Mesendoderm (in vitro differentiated cells): ENCODE measurements around the gene ADGRL3.
"Not testable (repeated sequence)": the region's sequence is repeated elsewhere in the genome, so short reads cannot be mapped to it uniquely, and the experiment has no call there.

Experiments
- DNase-seq: peaks from one replicate; pipeline ENCODE4 v3.0.0; 2013
- H2AK5ac ChIP-seq: 2 replicates; pipeline ENCODE4 v1.6.1; 2013; ENCODE audit warnings: low read length, inconsistent platforms
- H2BK120ac ChIP-seq: 2 replicates; pipeline ENCODE4 v1.6.1; 2013; ENCODE audit warnings: low read depth, mild to moderate bottlenecking, low read length, moderate library complexity, mixed read lengths
- H2BK15ac ChIP-seq: replicated peaks from 2 replicates; pipeline ENCODE4 v1.6.1; 2013; ENCODE audit warnings: low read depth, mild to moderate bottlenecking, moderate library complexity
- H2BK5ac ChIP-seq: 2 replicates; pipeline ENCODE4 v1.6.1; 2013; ENCODE audit warnings: low read length, inconsistent platforms
- H3K18ac ChIP-seq: 2 replicates; pipeline ENCODE4 v1.6.1; 2013; ENCODE audit warnings: mild to moderate bottlenecking, low read length, mixed read lengths
- H3K23ac ChIP-seq: one replicate; pipeline ENCODE4 v1.6.1; 2013; ENCODE audit warnings: low read length
- H3K27ac ChIP-seq: 2 replicates; pipeline ENCODE4 v1.5.1; 2013; ENCODE audit warnings: low read depth, mild to moderate bottlenecking, inconsistent platforms, low read length, moderate library complexity
- H3K27me3 ChIP-seq: 2 replicates; pipeline ENCODE4 v1.6.1; 2013; ENCODE audit warnings: low read length, control low read depth, mild to moderate bottlenecking, inconsistent platforms; ENCODE audit not compliant: insufficient read depth, poor library complexity
- H3K36me3 ChIP-seq: 2 replicates; pipeline ENCODE4 v1.6.1; 2013; ENCODE audit warnings: low read length, inconsistent platforms; ENCODE audit not compliant: control insufficient read depth, insufficient read depth
- H3K4ac ChIP-seq: one replicate; pipeline ENCODE4 v1.6.1; 2013; ENCODE audit warnings: low read depth, mild to moderate bottlenecking, low read length, moderate library complexity
- H3K4me1 ChIP-seq: 2 replicates; pipeline ENCODE4 v1.6.1; 2013; ENCODE audit warnings: low read depth, low read length, inconsistent platforms; ENCODE audit not compliant: control insufficient read depth
- H3K4me2 ChIP-seq: 2 replicates; pipeline ENCODE4 v1.6.1; 2013; ENCODE audit warnings: low read length
- H3K4me3 ChIP-seq: 2 replicates; pipeline ENCODE4 v1.5.1; 2013; ENCODE audit warnings: mild to moderate bottlenecking, low read length
- H3K56ac ChIP-seq: one replicate; pipeline ENCODE4 v1.6.1; 2013; ENCODE audit warnings: low read length
- H3K79me1 ChIP-seq: 2 replicates; pipeline ENCODE4 v1.6.1; 2013; ENCODE audit warnings: low read length, inconsistent platforms
- H3K79me2 ChIP-seq: 2 replicates; pipeline ENCODE4 v1.6.1; 2013; ENCODE audit warnings: mild to moderate bottlenecking, low read length; ENCODE audit not compliant: control insufficient read depth, insufficient read depth
- H3K9ac ChIP-seq: 2 replicates; pipeline ENCODE4 v1.6.1; 2013; ENCODE audit warnings: low read length, inconsistent platforms
- H4K5ac ChIP-seq: one replicate; pipeline ENCODE4 v1.6.1; 2013; ENCODE audit warnings: low read length
- H4K8ac ChIP-seq: one replicate; pipeline ENCODE4 v1.6.1; 2013; ENCODE audit warnings: low read depth, mild to moderate bottlenecking, control low read depth, low read length, moderate library complexity
- WGBS: extraction: QIAGEN DNeasy Blood & Tissue Kit; methylation state at CpG from one replicate; pipeline ENCODE4 v1.1.7; 2013; ENCODE audit warnings: low lambda C conversion rate, missing lambda C conversion rate; ENCODE audit not compliant: insufficient coverage; ENCODE audit errors: extremely low coverage; 5-methylcytosine and 5-hydroxymethylcytosine counted together

The ADGRL3 gene

DNA sequence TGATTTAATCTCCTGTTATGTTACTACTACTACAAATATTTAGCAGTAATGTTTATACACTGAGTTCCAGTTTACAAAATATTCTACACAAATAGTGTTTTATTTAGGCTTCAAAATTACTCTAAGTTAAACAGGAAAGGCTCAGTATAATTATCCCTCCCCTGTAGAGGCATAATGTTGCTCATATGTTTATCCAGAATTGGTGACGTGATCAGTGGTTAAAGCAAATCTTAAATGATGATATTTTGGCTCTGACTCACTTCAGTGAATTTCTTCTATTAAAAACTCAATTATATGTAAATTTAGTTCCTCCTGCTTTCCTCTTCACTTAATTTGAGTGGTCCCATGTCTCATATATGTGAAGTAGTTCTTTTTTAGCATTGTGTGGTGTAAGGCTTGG is 438.5 kb downstream of the ADGRL3 start:
- H3K79me1 ChIP-seq = no peaks in the 10 kb centered on the region
- no peak overlapping the region for H2AK5ac ChIP-seq
- H3K18ac ChIP-seq = no peak overlapping the region
- no peak overlapping the region for H3K27ac ChIP-seq
- no peak overlapping the region for H3K4me2 ChIP-seq
- no CpG with 5 or more reads among the region's 1 CpG for WGBS
- no peak overlapping the region for H3K4me3 ChIP-seq
- H3K4ac ChIP-seq = no peak overlapping the region
- no peak overlapping the region for H3K23ac ChIP-seq
- no peaks in the 10 kb centered on the region for H3K4me1 ChIP-seq
- no peak overlapping the region for H3K56ac ChIP-seq
- H4K8ac ChIP-seq = no peak overlapping the region
- H3K27me3 ChIP-seq = no peaks in the 10 kb centered on the region
- no peak overlapping the region for H2BK15ac ChIP-seq
- no peak overlapping the region for H2BK120ac ChIP-seq
- no peaks in the 10 kb centered on the region for H3K36me3 ChIP-seq
- no peak overlapping the region for H4K5ac ChIP-seq
- H3K9ac ChIP-seq = no peak overlapping the region
- no peak for DNase-seq
- no peaks in the 10 kb centered on the region for H3K79me2 ChIP-seq
- H2BK5ac ChIP-seq = no peak overlapping the region

DNA sequence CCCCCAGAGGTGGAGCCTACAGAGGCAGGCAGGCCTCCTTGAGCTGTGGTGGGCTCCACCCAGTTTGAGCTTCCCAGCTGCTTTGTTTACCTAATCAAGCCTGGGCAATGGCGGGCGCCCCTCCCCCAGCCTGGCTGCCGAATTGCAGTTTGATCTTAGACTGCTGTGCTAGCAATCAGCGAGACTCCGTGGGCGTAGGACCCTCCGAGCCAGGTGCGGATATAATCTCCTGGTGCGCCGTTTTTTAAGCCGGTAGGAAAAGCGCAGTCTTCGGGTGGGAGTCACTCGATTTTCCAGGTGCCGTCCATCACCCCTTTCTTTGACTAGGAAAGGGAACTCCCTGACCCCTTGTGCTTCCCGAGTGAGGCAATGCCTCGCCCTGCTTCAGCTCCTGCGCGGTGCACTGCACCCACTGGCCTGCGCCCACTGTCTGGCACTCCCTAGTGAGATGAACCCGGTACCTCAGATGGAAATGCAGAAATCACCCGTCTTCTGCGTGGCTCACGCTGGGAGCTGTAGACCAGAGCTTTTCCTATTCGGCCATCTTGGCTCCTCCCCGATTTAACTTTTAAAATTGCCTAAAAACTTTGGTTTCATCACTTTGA is 446.7 kb downstream of the ADGRL3 start:
- not testable (repeated sequence) for DNase-seq, H3K9ac ChIP-seq, H3K27me3 ChIP-seq, H3K56ac ChIP-seq, H2BK5ac ChIP-seq, H4K8ac ChIP-seq, H3K4me1 ChIP-seq, H3K27ac ChIP-seq, H2AK5ac ChIP-seq, H3K79me2 ChIP-seq, H4K5ac ChIP-seq, H3K4ac ChIP-seq, H3K18ac ChIP-seq, H2BK120ac ChIP-seq, H3K23ac ChIP-seq, H3K4me2 ChIP-seq, H2BK15ac ChIP-seq, H3K79me1 ChIP-seq, H3K4me3 ChIP-seq, H3K36me3 ChIP-seq
- no CpG with 5 or more reads among the region's 26 CpGs for WGBS

DNA sequence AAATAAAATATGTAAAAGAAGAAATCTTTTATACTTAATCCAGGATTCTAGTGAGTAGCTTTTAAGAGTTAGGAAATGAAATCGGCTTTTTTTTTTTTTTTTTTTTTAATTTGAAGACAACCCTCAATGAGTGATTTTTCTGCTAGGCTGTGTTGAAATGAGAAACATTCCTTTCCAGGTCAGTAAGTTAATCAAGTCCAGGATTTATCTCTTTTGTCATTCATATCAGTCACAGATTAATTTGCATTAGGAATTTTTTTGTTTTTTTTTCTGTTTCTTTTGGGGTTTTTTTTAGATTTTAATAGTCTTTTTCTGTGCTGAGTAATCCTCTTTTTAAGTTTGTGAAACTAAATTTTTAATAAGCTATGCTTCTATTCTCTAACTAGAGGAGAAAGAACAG is 448.1 kb downstream of the ADGRL3 start:
- H3K36me3 ChIP-seq = no peaks in the 10 kb centered on the region
- no peak overlapping the region for H2BK120ac ChIP-seq
- no peak overlapping the region for H2BK15ac ChIP-seq
- no peaks in the 10 kb centered on the region for H3K27me3 ChIP-seq
- H3K4me1 ChIP-seq = no peaks in the 10 kb centered on the region
- H3K79me1 ChIP-seq = no peaks in the 10 kb centered on the region
- no peak for DNase-seq
- H3K56ac ChIP-seq = no peak overlapping the region
- H2BK5ac ChIP-seq = no peak overlapping the region
- no peak overlapping the region for H2AK5ac ChIP-seq
- no peak overlapping the region for H4K5ac ChIP-seq
- WGBS = no CpG with 5 or more reads among the region's 1 CpG
- H3K27ac ChIP-seq = no peak overlapping the region
- no peak overlapping the region for H4K8ac ChIP-seq
- H3K79me2 ChIP-seq = no peaks in the 10 kb centered on the region
- no peak overlapping the region for H3K23ac ChIP-seq
- H3K4me3 ChIP-seq = no peak overlapping the region
- no peak overlapping the region for H3K9ac ChIP-seq
- H3K18ac ChIP-seq = no peak overlapping the region
- no peak overlapping the region for H3K4me2 ChIP-seq
- no peak overlapping the region for H3K4ac ChIP-seq

DNA sequence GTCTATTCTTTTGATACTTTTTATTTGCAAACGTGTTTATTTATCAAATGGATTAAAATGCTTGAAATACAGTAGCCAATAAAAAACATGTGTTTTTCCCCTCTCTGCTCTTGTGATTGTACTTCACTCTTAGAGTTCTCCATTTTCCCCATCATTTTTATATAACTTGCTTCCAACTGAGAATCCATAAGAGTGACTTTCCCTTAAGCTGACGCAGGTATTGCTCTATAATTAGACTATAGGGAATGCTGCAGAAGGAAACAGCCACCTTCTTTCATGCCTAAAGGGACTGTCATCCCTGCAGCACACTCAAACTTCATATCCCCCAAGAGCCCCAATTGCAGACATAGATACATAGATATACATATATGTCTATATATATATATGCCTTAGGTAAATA is 456.9 kb downstream of the ADGRL3 start:
- Histone ChIP-seq H3K56ac (no peak overlapping the region), H3K9ac (no peak overlapping the region), H3K36me3 (no peaks in the 10 kb centered on the region), H4K8ac (no peak overlapping the region), H3K4me3 (no peak overlapping the region), H2AK5ac (no peak overlapping the region), H2BK15ac (no peak overlapping the region), H2BK120ac (no peak overlapping the region), H3K4me2 (no peak overlapping the region), H3K79me2 (no peaks in the 10 kb centered on the region), H3K27me3 (no peaks in the 10 kb centered on the region), H3K4me1 (no peaks in the 10 kb centered on the region), H2BK5ac (no peak overlapping the region), H3K4ac (no peak overlapping the region), H3K23ac (no peak overlapping the region), H3K79me1 (no peaks in the 10 kb centered on the region), H3K18ac (no peak overlapping the region), H3K27ac (no peak overlapping the region), H4K5ac (no peak overlapping the region)
- DNase-seq = no peak
- no CpG with 5 or more reads among the region's 2 CpGs for WGBS

DNA sequence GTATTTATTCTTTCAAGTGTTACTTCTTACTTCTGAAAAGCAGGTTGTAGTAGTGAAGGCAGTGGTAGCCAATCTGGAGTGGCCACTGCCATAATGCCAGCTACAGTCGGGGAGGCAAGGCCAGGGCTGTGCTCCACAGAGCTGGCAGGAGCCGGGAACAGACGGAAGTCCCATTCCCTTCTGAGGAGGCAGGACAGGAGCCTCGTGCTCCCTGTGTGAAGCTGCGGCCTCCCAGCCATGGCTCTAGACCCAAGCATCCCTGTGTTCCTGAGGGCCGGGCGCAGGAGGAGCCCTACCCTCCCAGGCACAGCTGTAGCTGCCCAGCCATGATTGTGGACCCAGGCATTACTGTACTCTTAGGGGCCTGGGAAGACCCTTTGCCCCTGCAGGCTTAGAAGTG is 461.8 kb downstream of the ADGRL3 start:
- no CpG with 5 or more reads among the region's 7 CpGs for WGBS
- Histone ChIP-seq H3K4me1 (no peaks in the 10 kb centered on the region), H3K4me3 (no peak overlapping the region), H3K9ac (no peak overlapping the region), H3K18ac (no peak overlapping the region), H2BK5ac (no peak overlapping the region), H3K4me2 (no peak overlapping the region), H3K27ac (no peak overlapping the region), H4K8ac (no peak overlapping the region), H3K79me2 (no peaks in the 10 kb centered on the region), H3K36me3 (no peaks in the 10 kb centered on the region), H2BK15ac (no peak overlapping the region), H3K4ac (no peak overlapping the region), H2BK120ac (no peak overlapping the region), H3K79me1 (no peaks in the 10 kb centered on the region), H3K56ac (no peak overlapping the region), H3K27me3 (no peaks in the 10 kb centered on the region), H2AK5ac (no peak overlapping the region), H4K5ac (no peak overlapping the region), H3K23ac (no peak overlapping the region)
- no peak for DNase-seq

DNA sequence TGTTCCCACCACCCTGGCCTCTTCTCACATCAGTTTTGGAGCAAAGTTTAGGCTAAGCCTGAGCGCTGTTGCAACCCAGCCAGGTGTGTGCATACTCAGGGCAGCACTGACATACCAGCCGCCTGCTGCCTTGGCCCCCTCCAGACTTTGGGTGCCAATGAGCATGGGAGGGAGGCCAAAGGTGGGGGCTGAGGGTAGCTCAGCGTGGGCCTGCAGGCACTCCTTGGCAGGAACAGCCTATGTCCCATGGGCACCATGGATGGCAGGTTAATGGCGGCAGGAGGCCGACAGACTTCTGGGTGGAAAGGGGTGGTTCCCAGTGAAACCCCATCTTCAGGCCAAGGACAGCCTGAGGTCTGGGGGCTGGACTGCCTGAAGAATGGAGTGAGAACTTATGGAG is 462.2 kb downstream of the ADGRL3 start:
- Histone ChIP-seq H3K23ac (no peak overlapping the region), H3K56ac (no peak overlapping the region), H4K5ac (no peak overlapping the region), H4K8ac (no peak overlapping the region), H3K36me3 (no peaks in the 10 kb centered on the region), H3K79me1 (no peaks in the 10 kb centered on the region), H3K4me3 (no peak overlapping the region), H3K27me3 (no peaks in the 10 kb centered on the region), H2BK15ac (no peak overlapping the region), H3K9ac (no peak overlapping the region), H2BK120ac (no peak overlapping the region), H3K4me1 (no peaks in the 10 kb centered on the region), H3K4me2 (no peak overlapping the region), H2BK5ac (no peak overlapping the region), H3K79me2 (no peaks in the 10 kb centered on the region), H3K4ac (no peak overlapping the region), H2AK5ac (no peak overlapping the region), H3K18ac (no peak overlapping the region), H3K27ac (no peak overlapping the region)
- no CpG with 5 or more reads among the region's 5 CpGs for WGBS
- DNase-seq = no peak
